Mesenchymal stem cell (in vitro differentiated cells and primary cell): ENCODE results near the gene SNCB.

ENCODE experiments used
- DNase-seq: peaks from one replicate; pipeline ENCODE4 v3.0.0-alpha.2; 2013
- H2AFZ ChIP-seq: one replicate; pipeline ENCODE4 v1.6.1; 2013; ENCODE audit warnings: low read depth, mild to moderate bottlenecking, control low read depth, inconsistent platforms, low read length, moderate library complexity
- H2AK5ac ChIP-seq: 2 replicates; pipeline ENCODE4 v1.6.1; 2013; ENCODE audit warnings: low read length, moderate library complexity, mild to moderate bottlenecking, inconsistent platforms; ENCODE audit not compliant: severe bottlenecking
- H2BK120ac ChIP-seq: one replicate; pipeline ENCODE4 v1.6.1; 2013; ENCODE audit warnings: low read depth, mild to moderate bottlenecking, inconsistent platforms, low read length, moderate library complexity
- H2BK12ac ChIP-seq, 2 experiments: one replicate each; pipeline ENCODE4 v1.6.1; 2013; ENCODE audit warnings: inconsistent platforms in 2 of 2, low read length in 2 of 2, mild to moderate bottlenecking in 2 of 2, moderate library complexity in 2 of 2, control low read depth in 1 of 2
- H2BK15ac ChIP-seq: one replicate; pipeline ENCODE4 v1.6.1; 2013; ENCODE audit warnings: mild to moderate bottlenecking, low read depth, inconsistent platforms; ENCODE audit not compliant: poor library complexity, severe bottlenecking
- H2BK5ac ChIP-seq: 2 replicates; pipeline ENCODE4 v1.6.1; 2013; ENCODE audit warnings: low read depth, mild to moderate bottlenecking, low read length, control low read depth, inconsistent platforms; ENCODE audit not compliant: poor library complexity, severe bottlenecking
- H3K14ac ChIP-seq, 2 experiments: one replicate each; pipeline ENCODE4 v1.6.1; 2013; ENCODE audit warnings: inconsistent platforms in 2 of 2, low read length in 2 of 2, control low read depth in 1 of 2, mild to moderate bottlenecking in 1 of 2, moderate library complexity in 1 of 2
- H3K18ac ChIP-seq, 2 experiments: one replicate each; pipeline ENCODE4 v1.6.1; 2013; ENCODE audit warnings: inconsistent platforms in 2 of 2, low read length in 2 of 2, control low read depth in 1 of 2, low read depth in 1 of 2, mild to moderate bottlenecking in 1 of 2
- H3K23ac ChIP-seq, 2 experiments: one replicate each; pipeline ENCODE4 v1.6.1; 2013; ENCODE audit warnings: inconsistent platforms in 2 of 2, low read length in 2 of 2, mild to moderate bottlenecking in 2 of 2, moderate library complexity in 2 of 2, control low read depth in 1 of 2
- H3K27ac ChIP-seq: 2 replicates; pipeline ENCODE4 v1.5.1; 2013; ENCODE audit warnings: mild to moderate bottlenecking, moderate library complexity, low read length, control low read depth, inconsistent platforms; ENCODE audit not compliant: poor library complexity, severe bottlenecking
- H3K27me3 ChIP-seq, 2 experiments: 2 replicates each; pipeline versions ENCODE4 v1.6.1 to v1.7.0; 2013; ENCODE audit warnings: low read length in 2 of 2, mild to moderate bottlenecking in 2 of 2, moderate library complexity in 2 of 2, control low read depth in 1 of 2, inconsistent platforms in 1 of 2; ENCODE audit not compliant: control insufficient read depth in 1 of 2, insufficient read depth in 1 of 2
- H3K36me3 ChIP-seq, 2 experiments: 2 replicates each; pipeline versions ENCODE4 v1.6.1 to v1.7.0; 2013; ENCODE audit warnings: low read length in 2 of 2, control low read depth in 1 of 2, inconsistent platforms in 1 of 2, low read depth in 1 of 2, mild to moderate bottlenecking in 1 of 2; ENCODE audit not compliant: insufficient read depth in 2 of 2, control insufficient read depth in 1 of 2
- H3K4ac ChIP-seq, 2 experiments: one replicate each; pipeline ENCODE4 v1.6.1; 2013; ENCODE audit warnings: inconsistent platforms in 2 of 2, low read length in 2 of 2, mild to moderate bottlenecking in 2 of 2, moderate library complexity in 2 of 2, control low read depth in 1 of 2, low read depth in 1 of 2
- H3K4me1 ChIP-seq: 2 replicates; pipeline ENCODE4 v1.6.1; 2013; ENCODE audit warnings: low read depth, low read length, control low read depth; ENCODE audit not compliant: control insufficient read depth, insufficient read depth
- H3K4me2 ChIP-seq: 2 replicates; pipeline ENCODE4 v1.6.1; 2013; ENCODE audit warnings: low read length, mild to moderate bottlenecking, inconsistent platforms; ENCODE audit not compliant: poor library complexity, severe bottlenecking
- H3K4me3 ChIP-seq, 2 experiments: 2 replicates each; pipeline versions ENCODE4 v1.5.1 to v1.7.0; 2013; ENCODE audit warnings: low read length in 2 of 2, mild to moderate bottlenecking in 2 of 2, control low read depth in 1 of 2, low read depth in 1 of 2; ENCODE audit not compliant: insufficient read depth in 1 of 2
- H3K79me1 ChIP-seq: replicated peaks from 2 replicates; pipeline ENCODE4 v1.6.1; 2013; ENCODE audit warnings: mild to moderate bottlenecking, control low read depth, low read length, inconsistent platforms; ENCODE audit not compliant: poor library complexity, severe bottlenecking
- H3K9ac ChIP-seq: 2 replicates; pipeline ENCODE4 v1.7.0; 2013; ENCODE audit warnings: mild to moderate bottlenecking, low read length, moderate library complexity
- H3K9me3 ChIP-seq: 2 replicates; pipeline ENCODE4 v1.7.0; 2013; ENCODE audit warnings: mild to moderate bottlenecking, low read length; ENCODE audit not compliant: control insufficient read depth
- H4K8ac ChIP-seq: one replicate; pipeline ENCODE4 v1.6.1; 2013; ENCODE audit warnings: inconsistent platforms, mild to moderate bottlenecking, low read length, moderate library complexity
- H4K91ac ChIP-seq: one replicate; pipeline ENCODE4 v1.6.1; 2013; ENCODE audit warnings: mild to moderate bottlenecking, low read length, inconsistent platforms
- WGBS: methylation state at CpG from one replicate; pipeline ENCODE4 v1.1.7; 2013; ENCODE audit warnings: mixed read lengths; 5-methylcytosine and 5-hydroxymethylcytosine counted together

The SNCB gene

GRCh38 chr5:176663566-176663965 is 33.2 kb upstream of the SNCB start:
- H2BK15ac ChIP-seq = no peak overlapping the region
- no peak overlapping the region for H2AFZ ChIP-seq
- 90% methylated on average over 4 of the region's 10 CpGs for WGBS
- no peaks in the 10 kb centered on the region for H3K36me3 ChIP-seq
- H3K4me1 ChIP-seq = peaks cover 16% of the 10 kb centered on the region
- no peak overlapping the region for H4K91ac ChIP-seq
- H3K4me3 ChIP-seq = no peak overlapping the region
- H3K23ac ChIP-seq = no peak overlapping the region
- H3K18ac ChIP-seq = no peak overlapping the region
- no peak overlapping the region for H3K27ac ChIP-seq
- H3K4ac ChIP-seq = no peak overlapping the region
- no peak overlapping the region for H2BK120ac ChIP-seq
- no peak overlapping the region for H2BK12ac ChIP-seq
- no peak overlapping the region for H2BK5ac ChIP-seq
- DNase-seq = no peak
- no peak overlapping the region for H2AK5ac ChIP-seq
- H3K14ac ChIP-seq = no peak overlapping the region
- H4K8ac ChIP-seq = no peak overlapping the region
- no peaks in the 10 kb centered on the region for H3K79me1 ChIP-seq
- H3K9me3 ChIP-seq = no peaks in the 10 kb centered on the region
- peaks cover 35 to 65% of the 10 kb centered on the region in 2 experiments for H3K27me3 ChIP-seq
- H3K4me2 ChIP-seq = no peak overlapping the region
- no peak overlapping the region for H3K9ac ChIP-seq

- Histone ChIP-seq H4K8ac (no peak overlapping the region), H4K91ac (no peak overlapping the region), H2AK5ac (no peak overlapping the region), H3K4me3 (no peak overlapping the region), H2BK120ac (no peak overlapping the region), H3K9me3 (no peaks in the 10 kb centered on the region), H3K27me3 (peaks cover 26 to 56% of the 10 kb centered on the region in 2 experiments), H3K14ac (no peak overlapping the region), H2BK12ac (no peak overlapping the region), H3K27ac (no peak overlapping the region), H2BK15ac (no peak overlapping the region), H3K18ac (no peak overlapping the region), H3K4me2 (no peak overlapping the region), H3K23ac (no peak overlapping the region), H3K4ac (no peak overlapping the region), H3K36me3 (peaks cover 2% of the 10 kb centered on the region in 2 experiments), H2BK5ac (no peak overlapping the region), H3K79me1 (no peaks in the 10 kb centered on the region), H3K4me1 (peaks cover 20% of the 10 kb centered on the region), H3K9ac (no peak overlapping the region), H2AFZ (no peak overlapping the region)
- DNase-seq = no peak
- WGBS = 87% methylated on average over 21 of the region's 21 CpGs
Measured at GRCh38 chr5:176662371-176663333, 32.3 kb upstream of the SNCB start.

GRCh38 chr5:176661676-176662075 is 31.3 kb upstream of the SNCB start:
- H3K27ac ChIP-seq = no peak overlapping the region
- H4K91ac ChIP-seq = no peak overlapping the region
- H3K4me1 ChIP-seq = peaks cover 20% of the 10 kb centered on the region
- H3K14ac ChIP-seq = no peak overlapping the region
- H3K18ac ChIP-seq = no peak overlapping the region
- H3K23ac ChIP-seq = no peak overlapping the region
- 95% methylated on average over 10 of the region's 10 CpGs for WGBS
- H2BK120ac ChIP-seq = no peak overlapping the region
- no peak overlapping the region for H2BK15ac ChIP-seq
- no peak overlapping the region for H2AFZ ChIP-seq
- no peak overlapping the region for H3K4ac ChIP-seq
- no peak overlapping the region for H2BK12ac ChIP-seq
- H2AK5ac ChIP-seq = no peak overlapping the region
- no peak for DNase-seq
- H3K4me2 ChIP-seq = no peak overlapping the region
- no peak overlapping the region for H2BK5ac ChIP-seq
- no peak overlapping the region for H3K9ac ChIP-seq
- peaks cover 11 to 12% of the 10 kb centered on the region in 2 experiments for H3K36me3 ChIP-seq
- H3K79me1 ChIP-seq = no peaks in the 10 kb centered on the region
- peaks cover 25 to 47% of the 10 kb centered on the region in 2 experiments for H3K27me3 ChIP-seq
- H3K4me3 ChIP-seq = no peak overlapping the region
- H3K9me3 ChIP-seq = no peaks in the 10 kb centered on the region
- no peak overlapping the region for H4K8ac ChIP-seq

- no peak overlapping the region for H3K4me2 ChIP-seq
- H3K79me1 ChIP-seq = no peaks in the 10 kb centered on the region
- H2AK5ac ChIP-seq = no peak overlapping the region
- H2BK5ac ChIP-seq = no peak overlapping the region
- H3K9me3 ChIP-seq = no peaks in the 10 kb centered on the region
- no peak overlapping the region for H3K27ac ChIP-seq
- no peak overlapping the region for H3K14ac ChIP-seq
- H3K9ac ChIP-seq = peak overlapping the region; percentile 26
- no peak overlapping the region for H3K23ac ChIP-seq
- peaks cover 20% of the 10 kb centered on the region for H3K4me1 ChIP-seq
- no peak overlapping the region for H3K18ac ChIP-seq
- H3K27me3 ChIP-seq = peaks cover 25 to 43% of the 10 kb centered on the region in 2 experiments
- DNase-seq = peak; percentile 73
- no peak overlapping the region for H3K4ac ChIP-seq
- H3K4me3 ChIP-seq = peak overlapping the region in 1 of 2 experiments; percentile 47
- H2BK120ac ChIP-seq = no peak overlapping the region
- H2AFZ ChIP-seq = no peak overlapping the region
- no peak overlapping the region for H4K91ac ChIP-seq
- H4K8ac ChIP-seq = peak overlapping the region; percentile 5
- H2BK15ac ChIP-seq = no peak overlapping the region
- no peak overlapping the region for H2BK12ac ChIP-seq
- peaks cover 18% of the 10 kb centered on the region in 2 experiments for H3K36me3 ChIP-seq
- WGBS = 61% methylated on average over 32 of the region's 33 CpGs
Measured at GRCh38 chr5:176660860-176661641, 30.7 kb upstream of the SNCB start.
